Activated B cell treated with CpG ODN at 0.5 μM for 24 hours (primary cell): Measurements from ENCODE around the gene DDR1. TPM values are rescaled to one million over a fixed set of nuclear protein-coding genes. Genes with fewer than 3 reads are reported as not detected.

Experiments
- ATAC-seq: fragments of 200-7000 bp; cut with Tn5 transposase; one replicate; pipeline ENCODE4 v1.10.0; 2021; ENCODE audit warnings: low read depth, mild to moderate bottlenecking, moderate library complexity
- CTCF ChIA-PET: fragments of 350-600 bp; sonication (Branson Sonifier 250); formaldehyde crosslinking; loops from one replicate; lab custom pipeline; 2021; ENCODE audit warnings: antibody characterized with exemption; lab: Charles Lee
- POLR2A ChIA-PET: fragments of 350-600 bp; sonication (Branson Sonifier 250); formaldehyde crosslinking; loops from one replicate; lab custom pipeline; 2021; ENCODE audit warnings: antibody characterized with exemption; lab: Charles Lee
- DNase-seq: peaks from one replicate; pipeline ENCODE4 v3.0.0; 2022
- H3K27ac Mint-ChIP-seq: one replicate; pipeline ENCODE4 v1.8.0; 2020; ENCODE audit warnings: mixed read lengths
- H3K27me3 Mint-ChIP-seq: one replicate; pipeline ENCODE4 v1.8.0; 2021; ENCODE audit warnings: mixed read lengths
- H3K36me3 Mint-ChIP-seq: one replicate; pipeline ENCODE4 v1.8.0; 2021; ENCODE audit warnings: low read depth, mixed read lengths
- H3K4me1 Mint-ChIP-seq: one replicate; pipeline ENCODE4 v1.8.0; 2021; ENCODE audit warnings: mixed read lengths
- H3K4me3 Mint-ChIP-seq: one replicate; pipeline ENCODE4 v1.8.0; 2020; ENCODE audit warnings: mild to moderate bottlenecking, mixed read lengths
- H3K9me3 Mint-ChIP-seq: one replicate; pipeline ENCODE4 v1.8.0; 2020; ENCODE audit warnings: mixed read lengths
- CTCF ChIP-seq: fragments of 200-600 bp; IDR thresholded peaks from one replicate; pipeline ENCODE4 v1.8.0; 2022; ENCODE audit warnings: antibody characterized with exemption, mild to moderate bottlenecking
- intact Hi-C: fragments of 100-400 bp; cut with micrococcal nuclease; formaldehyde crosslinking; loops from one replicate; pipeline ENCODE4 v1.15.1; 2024
- total RNA-seq: library from RNA; stranded (reverse); gene quantifications from 2 replicates; pipeline ENCODE4 v1.2.3, GENCODE V29; 2022

Gene DDR1
- total RNA-seq, 1 donor from 2014 or later, result 18.7 TPM

- TF ChIP-seq CTCF, result no peak
- Mint-ChIP-seq H3K27ac (no peak overlapping the region), H3K4me3 (no peak overlapping the region), H3K36me3 (no peaks in the 10 kb centered on the region), H3K9me3 (no peaks in the 10 kb centered on the region), H3K27me3 (peaks cover 12% of the 10 kb centered on the region), H3K4me1 (no peaks in the 10 kb centered on the region)
- DNase-seq, result no peak
- POLR2A ChIA-PET, result no interaction called here
- no peak for ATAC-seq
- CTCF ChIA-PET, result interaction anchor here (0.8 kb wide), 1 partner anchor 13 kb away, joined by 4 read pairs; no protein-coding TSS in a partner anchor
- intact Hi-C loops, result no loop called here
Observed at GRCh38 chr6:30841644-30842504, 42.4 kb upstream of the DDR1 start.

- Mint-ChIP-seq H3K9me3 (no peaks in the 10 kb centered on the region), H3K4me1 (no peaks in the 10 kb centered on the region), H3K4me3 (no peak overlapping the region), H3K27me3 (peaks cover 13% of the 10 kb centered on the region), H3K36me3 (no peaks in the 10 kb centered on the region), H3K27ac (no peak overlapping the region)
- no peak for DNase-seq
- intact Hi-C loops, result no loop called here
- ChIA-PET POLR2A (interaction anchor here (0.6 kb wide), 1 partner anchor 61 kb away, joined by 3 read pairs; no protein-coding TSS in a partner anchor), CTCF (interaction anchor here (0.8 to 1.1 kb wide), 2 partner anchors 14 to 71 kb away, joined by 3 to 4 read pairs; partner anchors contain the start of gene VARS2)
- TF ChIP-seq CTCF, result no peak
- ATAC-seq, result no peak
Observed at GRCh38 chr6:30842754-30843610, 41.3 kb upstream of the DDR1 start.

- ChIA-PET CTCF (interaction anchor here (1.1 kb wide), 2 partner anchors 22 to 70 kb away, joined by 3 to 4 read pairs; partner anchors contain the start of gene VARS2), POLR2A (interaction anchor here (0.6 kb wide), 1 partner anchor 61 kb away, joined by 3 read pairs; no protein-coding TSS in a partner anchor)
- intact Hi-C loops, result no loop called here
- Mint-ChIP-seq H3K27ac (no peak overlapping the region), H3K36me3 (no peaks in the 10 kb centered on the region), H3K4me3 (no peak overlapping the region), H3K27me3 (peaks cover 16% of the 10 kb centered on the region), H3K4me1 (no peaks in the 10 kb centered on the region), H3K9me3 (no peaks in the 10 kb centered on the region)
- DNase-seq (no peak), ATAC-seq (no peak)
- no peak for TF ChIP-seq CTCF
Observed at GRCh38 chr6:30843611-30843998, 40.7 kb upstream of the DDR1 start.

- H3K4me3 Mint-ChIP-seq, result no peak overlapping the region
- intact Hi-C loops, result no loop called here
- ATAC-seq, result no peak
- no peaks in the 10 kb centered on the region for H3K4me1 Mint-ChIP-seq
- H3K27ac Mint-ChIP-seq, result no peak overlapping the region
- POLR2A ChIA-PET, result no interaction called here
- CTCF ChIA-PET, result interaction anchor here (1.0 to 1.1 kb wide), 3 partner anchors 16 to 70 kb away, joined by 3 to 4 read pairs (median 3); partner anchors contain the start of gene VARS2
- H3K9me3 Mint-ChIP-seq, result no peaks in the 10 kb centered on the region
- no peaks in the 10 kb centered on the region for H3K36me3 Mint-ChIP-seq
- H3K27me3 Mint-ChIP-seq, result peaks cover 16% of the 10 kb centered on the region
- no peak for DNase-seq
- TF ChIP-seq CTCF, result no peak
Observed at GRCh38 chr6:30844118-30844535, 40.2 kb upstream of the DDR1 start.
